ENCODE measurements around the gene PLCL2. TPM values are rescaled to one million over a fixed set of nuclear protein-coding genes. Genes with fewer than 3 reads are reported as not detected.

Gene PLCL2
- total and polyA plus RNA-seq, 2 experiments from 2014 or later: 1.6 to 9.7 TPM

DNA sequence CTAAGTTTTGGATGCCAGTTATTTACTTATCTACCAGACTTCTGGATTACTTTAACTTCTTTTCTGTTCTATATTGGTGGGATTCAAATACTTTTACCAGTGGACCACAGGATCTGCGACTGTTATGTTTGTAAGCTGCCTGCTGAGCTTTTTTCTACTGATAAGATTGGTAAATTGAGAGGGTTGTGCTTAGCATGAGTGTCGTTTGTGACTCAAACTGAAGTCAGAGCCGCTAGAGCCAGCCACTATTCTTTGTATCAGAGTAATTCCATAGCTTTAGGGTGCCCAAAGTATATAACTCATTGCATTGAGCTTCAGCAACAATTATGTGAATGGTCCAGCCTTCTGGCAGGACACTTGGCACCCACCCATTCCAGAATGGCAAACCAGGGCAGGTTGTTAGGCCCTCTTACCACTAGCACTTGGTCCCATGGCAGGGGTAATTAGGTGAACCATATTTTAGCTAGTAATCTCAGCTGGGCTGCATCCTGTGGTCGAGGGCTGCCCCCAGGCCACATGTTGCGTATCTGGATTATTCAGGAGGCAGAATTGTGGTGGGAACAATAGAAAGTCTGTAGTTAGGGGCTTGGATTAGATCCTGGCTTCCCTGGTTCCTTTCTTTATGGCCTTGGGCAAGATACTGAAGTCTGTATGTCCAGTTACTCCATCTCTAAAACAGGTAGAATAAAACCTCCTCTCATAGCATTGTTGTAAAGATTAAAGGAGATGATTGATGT is 6.0 kb downstream of the PLCL2 start:
- H3K4me3 ChIP-seq: no peak overlapping the region
- no peak for ATAC-seq

DNA sequence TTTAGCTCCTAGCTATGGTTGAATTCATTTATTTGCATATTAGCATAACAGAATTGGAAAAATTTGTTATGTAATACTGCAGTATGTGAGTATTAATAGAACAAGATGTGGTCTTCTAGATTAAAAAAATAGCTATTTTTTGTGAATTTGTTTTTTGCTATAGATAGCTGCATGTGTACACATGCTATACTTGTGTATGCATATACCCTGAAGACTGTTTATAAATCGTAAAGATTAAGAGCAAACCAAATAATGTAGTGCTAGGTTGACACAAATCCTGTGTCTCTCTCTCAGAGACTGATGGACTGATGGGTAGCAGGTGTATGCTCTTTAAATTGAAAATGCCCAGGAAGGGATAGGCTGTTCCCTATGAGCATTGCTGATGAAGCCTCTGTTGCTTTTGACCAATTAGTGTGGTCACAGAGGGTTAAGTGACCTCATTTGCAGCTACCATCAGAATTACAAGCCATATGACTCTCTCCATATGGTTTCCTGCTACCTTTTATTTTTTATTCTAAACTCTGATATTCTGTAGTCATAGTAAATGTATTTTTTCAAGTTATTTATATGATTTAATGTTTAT is 9.0 kb downstream of the PLCL2 start:
- Histone ChIP-seq H2AFZ (no peak overlapping the region), H3K4me3 (no peak overlapping the region), H3K9me2 (ENCODE audit: insufficient read depth) (no peaks in the 10 kb centered on the region), H3F3A (replicated peaks; ENCODE audit: low read depth) (no peaks in the 10 kb centered on the region), H3K36me3 (ENCODE audit: insufficient read depth) (0 out of 2 replicates have a peak, but pooled peaks cover 3% of the 10 kb centered on the region), H3K4me2 (no peak overlapping the region), H3K4me1 (ENCODE audit: insufficient read depth) (peaks cover 20% of the 10 kb centered on the region), H3K79me2 (replicated peaks; ENCODE audit: insufficient read depth) (peaks cover 43% of the 10 kb centered on the region), H3K27me3 (ENCODE audit: insufficient read depth) (no peaks in the 10 kb centered on the region), H3K27ac (ENCODE audit: low read depth) (no peak overlapping the region), H4K20me1 (replicated peaks; ENCODE audit: insufficient read depth) (no peaks in the 10 kb centered on the region)
- no peaks in the 10 kb centered on the region for H3K9me3 Mint-ChIP-seq
- no peak for DNase-seq (ENCODE audit: low spot score)
- no peaks in the 10 kb centered on the region for H3K36me3 Mint-ChIP-seq (ENCODE audit: low read depth)
- no peak for ATAC-seq
- H3K27ac Mint-ChIP-seq: no peak overlapping the region
- no peaks in the 10 kb centered on the region for H3K27me3 Mint-ChIP-seq (ENCODE audit: insufficient read depth, low read depth, poor library complexity)
- H3K4me3 Mint-ChIP-seq: no peak overlapping the region
- H3K4me1 Mint-ChIP-seq: peaks cover 28% of the 10 kb centered on the region
- TF ChIP-seq POLR2AphosphoS5 (IDR thresholded peaks at IDR 0.05; ENCODE audit: low read depth) (no peak), NANOG (IDR thresholded peaks at IDR 0.05; ENCODE audit: borderline replicate concordance) (no peak), STAT1 (IDR thresholded peaks at IDR 0.05; ENCODE audit: unreplicated experiment) (no peak), CREB1 (CRISPR knock-in tag; IDR thresholded peaks at IDR 0.05; ENCODE audit: low read depth) (no peak), ZNF331 (CRISPR knock-in tag; IDR thresholded peaks at IDR 0.05; ENCODE audit: low read depth) (no peak), EZH2 (IDR thresholded peaks at IDR 0.05; ENCODE audit: low read depth, unreplicated experiment) (no peak), ZNF114 (CRISPR knock-in tag; IDR thresholded peaks at IDR 0.05) (no peak), EZH2phosphoT487 (IDR thresholded peaks at IDR 0.05; ENCODE audit: unreplicated experiment) (no peak)
- TF ChIP-seq, protein P1, sequence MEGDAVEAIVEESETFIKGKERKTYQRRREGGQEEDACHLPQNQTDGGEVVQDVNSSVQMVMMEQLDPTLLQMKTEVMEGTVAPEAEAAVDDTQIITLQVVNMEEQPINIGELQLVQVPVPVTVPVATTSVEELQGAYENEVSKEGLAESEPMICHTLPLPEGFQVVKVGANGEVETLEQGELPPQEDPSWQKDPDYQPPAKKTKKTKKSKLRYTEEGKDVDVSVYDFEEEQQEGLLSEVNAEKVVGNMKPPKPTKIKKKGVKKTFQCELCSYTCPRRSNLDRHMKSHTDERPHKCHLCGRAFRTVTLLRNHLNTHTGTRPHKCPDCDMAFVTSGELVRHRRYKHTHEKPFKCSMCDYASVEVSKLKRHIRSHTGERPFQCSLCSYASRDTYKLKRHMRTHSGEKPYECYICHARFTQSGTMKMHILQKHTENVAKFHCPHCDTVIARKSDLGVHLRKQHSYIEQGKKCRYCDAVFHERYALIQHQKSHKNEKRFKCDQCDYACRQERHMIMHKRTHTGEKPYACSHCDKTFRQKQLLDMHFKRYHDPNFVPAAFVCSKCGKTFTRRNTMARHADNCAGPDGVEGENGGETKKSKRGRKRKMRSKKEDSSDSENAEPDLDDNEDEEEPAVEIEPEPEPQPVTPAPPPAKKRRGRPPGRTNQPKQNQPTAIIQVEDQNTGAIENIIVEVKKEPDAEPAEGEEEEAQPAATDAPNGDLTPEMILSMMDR (conservative IDR thresholded peaks at IDR 0.05; ENCODE audit: low read depth in 2 of 2): no peak
- TF ChIP-seq, protein P2, sequence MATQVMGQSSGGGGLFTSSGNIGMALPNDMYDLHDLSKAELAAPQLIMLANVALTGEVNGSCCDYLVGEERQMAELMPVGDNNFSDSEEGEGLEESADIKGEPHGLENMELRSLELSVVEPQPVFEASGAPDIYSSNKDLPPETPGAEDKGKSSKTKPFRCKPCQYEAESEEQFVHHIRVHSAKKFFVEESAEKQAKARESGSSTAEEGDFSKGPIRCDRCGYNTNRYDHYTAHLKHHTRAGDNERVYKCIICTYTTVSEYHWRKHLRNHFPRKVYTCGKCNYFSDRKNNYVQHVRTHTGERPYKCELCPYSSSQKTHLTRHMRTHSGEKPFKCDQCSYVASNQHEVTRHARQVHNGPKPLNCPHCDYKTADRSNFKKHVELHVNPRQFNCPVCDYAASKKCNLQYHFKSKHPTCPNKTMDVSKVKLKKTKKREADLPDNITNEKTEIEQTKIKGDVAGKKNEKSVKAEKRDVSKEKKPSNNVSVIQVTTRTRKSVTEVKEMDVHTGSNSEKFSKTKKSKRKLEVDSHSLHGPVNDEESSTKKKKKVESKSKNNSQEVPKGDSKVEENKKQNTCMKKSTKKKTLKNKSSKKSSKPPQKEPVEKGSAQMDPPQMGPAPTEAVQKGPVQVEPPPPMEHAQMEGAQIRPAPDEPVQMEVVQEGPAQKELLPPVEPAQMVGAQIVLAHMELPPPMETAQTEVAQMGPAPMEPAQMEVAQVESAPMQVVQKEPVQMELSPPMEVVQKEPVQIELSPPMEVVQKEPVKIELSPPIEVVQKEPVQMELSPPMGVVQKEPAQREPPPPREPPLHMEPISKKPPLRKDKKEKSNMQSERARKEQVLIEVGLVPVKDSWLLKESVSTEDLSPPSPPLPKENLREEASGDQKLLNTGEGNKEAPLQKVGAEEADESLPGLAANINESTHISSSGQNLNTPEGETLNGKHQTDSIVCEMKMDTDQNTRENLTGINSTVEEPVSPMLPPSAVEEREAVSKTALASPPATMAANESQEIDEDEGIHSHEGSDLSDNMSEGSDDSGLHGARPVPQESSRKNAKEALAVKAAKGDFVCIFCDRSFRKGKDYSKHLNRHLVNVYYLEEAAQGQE (IDR thresholded peaks at IDR 0.05; ENCODE audit: unreplicated experiment): no peak
- TF ChIP-seq, protein P3, sequence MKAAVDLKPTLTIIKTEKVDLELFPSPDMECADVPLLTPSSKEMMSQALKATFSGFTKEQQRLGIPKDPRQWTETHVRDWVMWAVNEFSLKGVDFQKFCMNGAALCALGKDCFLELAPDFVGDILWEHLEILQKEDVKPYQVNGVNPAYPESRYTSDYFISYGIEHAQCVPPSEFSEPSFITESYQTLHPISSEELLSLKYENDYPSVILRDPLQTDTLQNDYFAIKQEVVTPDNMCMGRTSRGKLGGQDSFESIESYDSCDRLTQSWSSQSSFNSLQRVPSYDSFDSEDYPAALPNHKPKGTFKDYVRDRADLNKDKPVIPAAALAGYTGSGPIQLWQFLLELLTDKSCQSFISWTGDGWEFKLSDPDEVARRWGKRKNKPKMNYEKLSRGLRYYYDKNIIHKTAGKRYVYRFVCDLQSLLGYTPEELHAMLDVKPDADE (IDR thresholded peaks at IDR 0.05): no peak

More for the DNA sequence above, 6.0 kb downstream of the PLCL2 start:
- peaks cover 6% of the 10 kb centered on the region; the same call in 1 of the 2 replicates for H3F3A ChIP-seq (replicated peaks; ENCODE audit: low read depth)
- H3K36me3 ChIP-seq (ENCODE audit: insufficient read depth): 0 out of 2 replicates have a peak, but pooled peaks cover 3% of the 10 kb centered on the region
- H3K27ac ChIP-seq (ENCODE audit: low read depth): no peak overlapping the region
- H3K4me1 ChIP-seq (ENCODE audit: insufficient read depth): peaks cover 27% of the 10 kb centered on the region
- peaks cover 3% of the 10 kb centered on the region for H3K27me3 Mint-ChIP-seq (ENCODE audit: insufficient read depth, low read depth, poor library complexity)
- H3K4me1 Mint-ChIP-seq: peaks cover 41% of the 10 kb centered on the region
- H3K36me3 Mint-ChIP-seq (ENCODE audit: low read depth): no peaks in the 10 kb centered on the region
- H3K27me3 ChIP-seq (ENCODE audit: insufficient read depth): peaks cover 7% of the 10 kb centered on the region
- no peak overlapping the region for H3K4me2 ChIP-seq
- no peaks in the 10 kb centered on the region for H3K9me2 ChIP-seq (ENCODE audit: insufficient read depth)
- H3K79me2 ChIP-seq (replicated peaks; ENCODE audit: insufficient read depth): peaks cover 53% of the 10 kb centered on the region
- H4K20me1 ChIP-seq (replicated peaks; ENCODE audit: insufficient read depth): no peaks in the 10 kb centered on the region
- no peak overlapping the region for H3K27ac Mint-ChIP-seq
- no peaks in the 10 kb centered on the region for H3K9me3 Mint-ChIP-seq
- H3K4me3 Mint-ChIP-seq: no peak overlapping the region
- no peak overlapping the region for H2AFZ ChIP-seq
- TF ChIP-seq EZH2phosphoT487 (IDR thresholded peaks at IDR 0.05; ENCODE audit: unreplicated experiment) (no peak), STAT1 (IDR thresholded peaks at IDR 0.05; ENCODE audit: unreplicated experiment) (no peak), JUNB (IDR thresholded peaks at IDR 0.05; ENCODE audit: unreplicated experiment) (no peak), ZNF331 (CRISPR knock-in tag; IDR thresholded peaks at IDR 0.05; ENCODE audit: low read depth) (no peak), EZH2 (IDR thresholded peaks at IDR 0.05; ENCODE audit: low read depth, unreplicated experiment) (no peak)
- TF ChIP-seq, protein P3 (IDR thresholded peaks at IDR 0.05): no peak
- no peak for DNase-seq (ENCODE audit: low spot score)

Data from GM23338 (cell line).